OCI-LY7 (cell line): ENCODE measurements around the gene ZGPAT. TPM values are rescaled to one million over a fixed set of nuclear protein-coding genes. Genes with fewer than 3 reads are reported as not detected.

Experiments used
- BruUV-seq: library from RNA; stranded (reverse); fragments of 400-500 nt; replicated peaks from 2 replicates; lab custom pipeline; 2021; lab: Mats Ljungman, UMichigan
- CTCF ChIA-PET: fragments of 300-600 bp; sonication (Branson Sonifier 250); formaldehyde crosslinking; loops from one replicate; lab custom pipeline; 2022; ENCODE audit warnings: antibody characterized with exemption; ENCODE audit not compliant: unreplicated experiment; lab: Charles Lee
- POLR2A ChIA-PET: fragments of 300-600 bp; sonication (Branson Sonifier 250); formaldehyde crosslinking; loops from one replicate; lab custom pipeline; 2022; ENCODE audit warnings: antibody characterized with exemption; lab: Charles Lee
- DNase-seq: peaks from one replicate; pipeline ENCODE4 v3.0.0-alpha.2; 2015; ENCODE audit warnings: low spot score
- H2AFZ ChIP-seq: fragments of 200-600 bp; sonication (generic), shearing (Covaris generic); 2 replicates; pipeline ENCODE4 v1.6.1; 2014; ENCODE audit warnings: mild to moderate bottlenecking, antibody characterized with exemption, low read length, moderate library complexity
- H3K27ac ChIP-seq: fragments of 200-600 bp; sonication (generic); 2 replicates; pipeline ENCODE4 v1.5.1; 2014; ENCODE audit warnings: mixed run types, low read depth, mild to moderate bottlenecking, moderate library complexity, low read length, inconsistent platforms; ENCODE audit not compliant: poor library complexity, severe bottlenecking
- H3K36me3 ChIP-seq: fragments of 200-600 bp; sonication (generic); 2 replicates; pipeline ENCODE4 v1.6.1; 2014; ENCODE audit warnings: mild to moderate bottlenecking, antibody characterized with exemption, low read length, moderate library complexity, mixed read lengths; ENCODE audit not compliant: insufficient read depth
- H3K4me1 ChIP-seq: fragments of 200-600 bp; sonication (generic); 2 replicates; pipeline ENCODE4 v1.5.1; 2014; ENCODE audit warnings: mild to moderate bottlenecking, low read length; ENCODE audit not compliant: insufficient read depth, poor library complexity, severe bottlenecking
- H3K4me2 ChIP-seq: fragments of 200-600 bp; sonication (generic); 2 replicates; pipeline ENCODE4 v1.6.1; 2014; ENCODE audit warnings: mild to moderate bottlenecking, low read length
- H3K4me3 ChIP-seq: fragments of 200-600 bp; sonication (generic); 2 replicates; pipeline ENCODE4 v1.5.1; 2014; ENCODE audit warnings: mild to moderate bottlenecking, low read depth, low read length; ENCODE audit not compliant: poor library complexity, severe bottlenecking
- H3K79me2 ChIP-seq: fragments of 200-600 bp; sonication (generic); 2 replicates; pipeline ENCODE4 v1.6.1; 2016; ENCODE audit warnings: low read depth, mild to moderate bottlenecking, low read length, moderate library complexity, mixed read lengths; ENCODE audit not compliant: insufficient read depth
- H3K9me2 ChIP-seq: fragments of 200-600 bp; sonication (generic); 2 replicates; pipeline ENCODE4 v1.6.1; 2016; ENCODE audit warnings: mild to moderate bottlenecking, low read length, mixed read lengths; ENCODE audit not compliant: insufficient read depth
- H3K9me3 ChIP-seq: fragments of 200-600 bp; sonication (generic); 2 replicates; pipeline ENCODE4 v1.6.1; 2014; ENCODE audit warnings: mild to moderate bottlenecking, mixed run types, low read length, mixed read lengths
- H4K20me1 ChIP-seq: fragments of 200-600 bp; sonication (generic); 2 replicates; pipeline ENCODE4 v1.6.1; 2014; ENCODE audit warnings: mild to moderate bottlenecking, antibody characterized with exemption, low read length, moderate library complexity, mixed read lengths; ENCODE audit not compliant: insufficient read depth
- CTCF ChIP-seq: fragments of 200-600 bp; sonication (generic); conservative IDR thresholded peaks from 2 replicates; pipeline ENCODE4 v1.5.1; 2014; ENCODE audit warnings: mild to moderate bottlenecking, antibody characterized with exemption, low read length, moderate library complexity, mixed read lengths
- EZH2phosphoT487 ChIP-seq: fragments of 200-600 bp; sonication (generic); IDR thresholded peaks from 2 replicates; pipeline ENCODE4 v1.6.1; 2018; ENCODE audit warnings: low read depth, borderline replicate concordance, mild to moderate bottlenecking, mixed run types, antibody characterized with exemption, low read length, moderate library complexity, mixed read lengths
- intact Hi-C: fragments of 100-400 bp; cut with micrococcal nuclease; formaldehyde crosslinking; loops from one replicate; pipeline ENCODE4 v1.10.0; 2022; ENCODE audit not compliant: unreplicated experiment
- total RNA-seq, 2 experiments: library from RNA; depleted of rRNA in 1 of 2; stranded (reverse); fragments of >200 nt in 1 of 2; shearing (Covaris generic) in 1 of 2; gene quantifications; 2 replicates each; pipeline ENCODE4 v1.2.3, GENCODE V29; 2014 to 2022

ZGPAT gene
- total RNA-seq, 2 experiments from 2014 or later = 43.9 to 55.4 TPM

- CTCF ChIA-PET = no interaction called here
- BruUV-seq = no TSS peak
- Histone ChIP-seq H3K4me2 (no peak overlapping the region), H3K9me2 (no peaks in the 10 kb centered on the region), H3K27ac (no peak overlapping the region), H3K9me3 (no peaks in the 10 kb centered on the region), H4K20me1 (no peaks in the 10 kb centered on the region), H3K36me3 (no peaks in the 10 kb centered on the region), H3K4me3 (no peak overlapping the region), H3K79me2 (no peaks in the 10 kb centered on the region), H3K4me1 (peaks cover 10% of the 10 kb centered on the region), H2AFZ (no peak overlapping the region)
- DNase-seq = no peak
- POLR2A ChIA-PET = no interaction called here
- no peak for TF ChIP-seq CTCF
- no peak for TF ChIP-seq EZH2phosphoT487
- intact Hi-C loops = no loop called here
These were observed 45.5 kb downstream of the ZGPAT start for GRCh38 chr20:63753381-63753780.

GRCh38 chr20:63754008-63754407, 46.2 kb downstream of the ZGPAT start:
- H3K4me2 ChIP-seq = no peak overlapping the region
- DNase-seq = no peak
- H4K20me1 ChIP-seq = no peaks in the 10 kb centered on the region
- no peaks in the 10 kb centered on the region for H3K9me2 ChIP-seq
- no peaks in the 10 kb centered on the region for H3K36me3 ChIP-seq
- no peaks in the 10 kb centered on the region for H3K79me2 ChIP-seq
- no peak overlapping the region for H2AFZ ChIP-seq
- H3K9me3 ChIP-seq = no peaks in the 10 kb centered on the region
- no TSS peak for BruUV-seq
- TF ChIP-seq CTCF (no peak), EZH2phosphoT487 (no peak)
- H3K4me3 ChIP-seq = no peak overlapping the region
- intact Hi-C loops = no loop called here
- H3K4me1 ChIP-seq = peaks cover 10% of the 10 kb centered on the region
- H3K27ac ChIP-seq = no peak overlapping the region
- ChIA-PET POLR2A (no interaction called here), CTCF (no interaction called here)

- Histone ChIP-seq H4K20me1 (no peaks in the 10 kb centered on the region), H3K4me1 (peaks cover 4% of the 10 kb centered on the region), H3K4me3 (no peak overlapping the region), H3K36me3 (no peaks in the 10 kb centered on the region), H3K27ac (no peak overlapping the region), H3K4me2 (no peak overlapping the region), H3K9me3 (no peaks in the 10 kb centered on the region), H2AFZ (no peak overlapping the region), H3K9me2 (no peaks in the 10 kb centered on the region), H3K79me2 (no peaks in the 10 kb centered on the region)
- BruUV-seq = no TSS peak
- POLR2A ChIA-PET = interaction anchor here (1.6 kb wide), 1 partner anchor 14 kb away, joined by 3 read pairs; no protein-coding TSS in a partner anchor
- intact Hi-C loops = no loop called here
- no peak for DNase-seq
- TF ChIP-seq EZH2phosphoT487 (no peak), CTCF (no peak)
- CTCF ChIA-PET = no interaction called here
These were observed 48.3 kb downstream of the ZGPAT start for GRCh38 chr20:63755933-63756647.
